KMS-11 (cell line): ENCODE measurements around the gene TAF7L.

Source experiments
- H2AFZ ChIP-seq: fragments of 200-600 bp; sonication (generic); 2 replicates; pipeline ENCODE4 v1.6.1; 2016; ENCODE audit warnings: antibody characterized with exemption, mixed run types, low read depth
- H3K27ac ChIP-seq: fragments of 200-600 bp; sonication (generic); 2 replicates; pipeline ENCODE4 v1.6.1; 2016; ENCODE audit warnings: mild to moderate bottlenecking, mixed run types
- H3K27me3 ChIP-seq: fragments of 200-600 bp; sonication (generic); 2 replicates; pipeline ENCODE4 v1.6.1; 2017; ENCODE audit warnings: mild to moderate bottlenecking, low read depth, mixed run types, moderate library complexity; ENCODE audit not compliant: insufficient read depth
- H3K36me3 ChIP-seq: fragments of 200-600 bp; sonication (generic); 2 replicates; pipeline ENCODE4 v1.6.1; 2017; ENCODE audit warnings: mild to moderate bottlenecking, mixed run types; ENCODE audit not compliant: insufficient read depth
- H3K4me1 ChIP-seq: fragments of 200-600 bp; sonication (generic); 2 replicates; pipeline ENCODE4 v1.6.1; 2016; ENCODE audit warnings: mild to moderate bottlenecking, low read depth, mixed run types; ENCODE audit not compliant: poor library complexity, severe bottlenecking
- H3K4me2 ChIP-seq: fragments of 200-600 bp; sonication (generic); 2 replicates; pipeline ENCODE4 v1.7.0; 2016; ENCODE audit warnings: mild to moderate bottlenecking, mixed run types
- H3K4me3 ChIP-seq: fragments of 200-600 bp; sonication (generic); IDR thresholded peaks from 2 replicates; pipeline ENCODE4 v1.6.1; 2017; ENCODE audit warnings: low read depth, low read length, mixed read lengths; ENCODE audit not compliant: insufficient read depth
- H3K79me2 ChIP-seq: fragments of 200-600 bp; sonication (generic); 2 replicates; pipeline ENCODE4 v1.6.1; 2016; ENCODE audit warnings: low read depth, mixed run types; ENCODE audit not compliant: insufficient read depth
- H3K9ac ChIP-seq: fragments of 200-600 bp; sonication (generic); 2 replicates; pipeline ENCODE4 v1.6.1; 2016; ENCODE audit warnings: mild to moderate bottlenecking, mixed run types
- H4K20me1 ChIP-seq: fragments of 200-600 bp; sonication (generic); 2 replicates; pipeline ENCODE4 v1.6.1; 2016; ENCODE audit warnings: mild to moderate bottlenecking, mixed run types; ENCODE audit not compliant: insufficient read depth
- TF ChIP-seq, protein P1 (sequence below): fragments of 200-600 bp; sonication (generic); conservative IDR thresholded peaks from 2 replicates; pipeline ENCODE4 v1.6.1; 2017; ENCODE audit warnings: low read depth, mild to moderate bottlenecking, antibody characterized with exemption, low read length, moderate library complexity, mixed read lengths

Gene TAF7L

DNA sequence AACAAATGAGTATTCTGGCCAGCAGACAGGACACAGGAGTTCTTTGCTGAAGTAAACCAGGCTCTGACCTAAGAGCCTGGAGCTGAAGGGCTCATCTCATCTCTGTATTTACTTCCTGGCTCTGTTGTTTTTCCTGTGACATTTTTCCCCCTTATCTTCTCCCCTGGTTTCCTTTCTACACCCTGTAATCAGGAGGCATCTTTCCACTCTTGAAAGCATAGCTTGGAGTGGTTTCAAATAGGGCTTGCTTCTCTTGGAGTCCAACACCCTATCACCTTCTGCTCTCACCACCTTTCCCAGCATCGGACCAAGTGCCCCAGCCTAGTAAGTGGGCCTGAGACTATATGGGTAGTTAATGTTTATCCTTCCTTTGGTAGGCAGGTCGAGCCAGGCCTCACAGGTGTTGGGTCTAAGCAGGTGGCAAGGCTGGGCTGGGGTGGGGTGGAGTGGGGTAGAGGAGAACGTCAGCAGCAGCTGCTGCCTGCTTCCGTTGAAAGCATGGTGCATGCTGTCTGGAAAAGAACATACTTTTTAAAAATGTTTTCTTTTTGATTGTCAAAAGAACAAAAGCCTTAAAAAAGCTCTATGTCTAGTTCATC, 70.4 kb downstream of the TAF7L start:
- Histone ChIP-seq H2AFZ (no peak overlapping the region), H3K4me1 (no peaks in the 10 kb centered on the region), H3K79me2 (no peaks in the 10 kb centered on the region), H3K27ac (no peak overlapping the region), H4K20me1 (no peaks in the 10 kb centered on the region), H3K9ac (no peak overlapping the region), H3K36me3 (no peaks in the 10 kb centered on the region), H3K4me2 (no peak overlapping the region), H3K4me3 (no peak overlapping the region), H3K27me3 (no peaks in the 10 kb centered on the region)
- TF ChIP-seq, protein P1, sequence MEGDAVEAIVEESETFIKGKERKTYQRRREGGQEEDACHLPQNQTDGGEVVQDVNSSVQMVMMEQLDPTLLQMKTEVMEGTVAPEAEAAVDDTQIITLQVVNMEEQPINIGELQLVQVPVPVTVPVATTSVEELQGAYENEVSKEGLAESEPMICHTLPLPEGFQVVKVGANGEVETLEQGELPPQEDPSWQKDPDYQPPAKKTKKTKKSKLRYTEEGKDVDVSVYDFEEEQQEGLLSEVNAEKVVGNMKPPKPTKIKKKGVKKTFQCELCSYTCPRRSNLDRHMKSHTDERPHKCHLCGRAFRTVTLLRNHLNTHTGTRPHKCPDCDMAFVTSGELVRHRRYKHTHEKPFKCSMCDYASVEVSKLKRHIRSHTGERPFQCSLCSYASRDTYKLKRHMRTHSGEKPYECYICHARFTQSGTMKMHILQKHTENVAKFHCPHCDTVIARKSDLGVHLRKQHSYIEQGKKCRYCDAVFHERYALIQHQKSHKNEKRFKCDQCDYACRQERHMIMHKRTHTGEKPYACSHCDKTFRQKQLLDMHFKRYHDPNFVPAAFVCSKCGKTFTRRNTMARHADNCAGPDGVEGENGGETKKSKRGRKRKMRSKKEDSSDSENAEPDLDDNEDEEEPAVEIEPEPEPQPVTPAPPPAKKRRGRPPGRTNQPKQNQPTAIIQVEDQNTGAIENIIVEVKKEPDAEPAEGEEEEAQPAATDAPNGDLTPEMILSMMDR = no peak

DNA sequence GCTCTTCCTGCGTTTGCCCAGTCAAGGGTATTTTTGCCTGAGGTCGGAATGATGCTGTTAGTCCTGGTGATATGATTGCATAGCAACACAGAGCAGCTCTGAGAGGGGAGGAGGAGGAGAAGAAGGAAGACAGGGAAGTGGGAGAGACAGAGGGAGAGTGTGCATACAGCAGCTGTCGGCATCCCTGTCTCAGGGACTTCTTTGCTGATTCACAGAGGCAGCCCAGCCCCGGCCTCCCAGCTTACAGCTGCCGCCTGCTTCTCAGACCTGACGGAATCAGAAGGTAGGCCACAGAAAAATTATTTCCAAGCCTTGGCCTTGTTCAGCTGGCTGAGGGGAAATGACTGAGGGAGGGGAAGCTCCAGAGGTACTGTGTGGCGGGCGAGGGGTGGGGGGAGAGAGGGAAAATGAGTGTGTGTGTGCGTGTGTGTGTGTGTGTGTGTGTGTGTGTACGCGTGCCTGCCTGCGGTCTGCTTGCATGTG, 71.2 kb downstream of the TAF7L start:
- no peaks in the 10 kb centered on the region for H4K20me1 ChIP-seq
- no peaks in the 10 kb centered on the region for H3K27me3 ChIP-seq
- no peak overlapping the region for H3K4me3 ChIP-seq
- no peak overlapping the region for H3K27ac ChIP-seq
- no peaks in the 10 kb centered on the region for H3K36me3 ChIP-seq
- H3K9ac ChIP-seq = no peak overlapping the region
- TF ChIP-seq, protein P1 = no peak
- H2AFZ ChIP-seq = no peak overlapping the region
- no peaks in the 10 kb centered on the region for H3K79me2 ChIP-seq
- no peak overlapping the region for H3K4me2 ChIP-seq
- no peaks in the 10 kb centered on the region for H3K4me1 ChIP-seq

DNA sequence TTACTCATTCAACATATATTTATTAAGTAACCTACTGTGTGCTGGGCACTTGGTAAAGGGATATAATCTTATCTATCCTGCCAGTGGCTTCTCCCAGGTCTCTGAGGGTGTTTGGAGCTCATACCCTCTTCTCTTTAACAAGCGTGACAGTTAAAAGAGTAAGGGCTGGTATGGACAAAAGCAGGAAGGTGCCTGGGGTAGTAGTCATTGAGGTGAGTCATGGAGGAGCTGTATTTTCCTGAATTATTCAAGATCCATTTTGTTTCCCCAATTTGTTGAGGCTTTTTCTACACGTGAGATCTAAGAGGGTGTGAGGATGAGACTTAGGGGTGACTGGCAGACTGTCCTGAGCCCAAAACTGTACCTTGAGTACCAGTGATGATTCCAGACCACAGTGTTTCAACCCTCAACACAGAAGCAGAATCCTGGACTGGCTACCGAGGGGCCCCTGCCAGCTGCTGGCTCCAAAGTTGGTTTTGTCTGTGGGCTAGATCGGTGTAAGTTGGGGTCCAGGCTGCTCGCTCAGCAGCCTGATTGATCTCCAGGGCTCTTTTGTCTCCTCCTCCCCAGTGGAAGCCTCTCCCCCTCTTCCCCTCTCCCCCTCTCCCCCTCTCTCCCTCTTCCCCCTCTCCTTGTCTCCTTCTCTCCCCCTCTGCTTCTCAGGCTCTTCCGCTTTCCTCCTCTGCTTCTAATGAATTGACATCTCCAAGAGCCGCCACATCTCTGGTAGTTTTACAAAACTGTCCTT, 71.8 kb downstream of the TAF7L start, which contains the start of gene DRP2:
Gene DRP2 (plus strand): TSS at position 671 of the 748 bp plus-strand sequence. CDS start 11,862 bp downstream, outside the sequence.
- Histone ChIP-seq H3K4me3 (no peak within 1 kb of the TSS), H3K9ac (no peak within 1 kb of the TSS), H3K4me2 (no peak within 1 kb of the TSS), H3K79me2 (no peaks in the 10 kb centered on the region), H3K27me3 (no peaks in the 10 kb centered on the region), H3K27ac (no peak within 1 kb of the TSS), H4K20me1 (no peaks in the 10 kb centered on the region), H3K4me1 (no peaks in the 10 kb centered on the region), H3K36me3 (no peaks in the 10 kb centered on the region), H2AFZ (no peak within 1 kb of the TSS)
- TF ChIP-seq, protein P1 = no peak
